ENCODE results near the gene CACNA1I.

GRCh38 chr22:39628563-39629080 lies 58.1 kb downstream of the CACNA1I start:
- TF ChIP-seq CTCF (conservative IDR thresholded peaks at IDR 0.05) (no peak), ZFX (IDR thresholded peaks at IDR 0.05) (no peak)
